ENCODE results near the gene NASP. TPM values are rescaled to one million over a fixed set of nuclear protein-coding genes. Genes with fewer than 3 reads are reported as not detected.

Gene NASP
- total RNA-seq, 1 experiment from 2014 or later = 437 TPM

DNA sequence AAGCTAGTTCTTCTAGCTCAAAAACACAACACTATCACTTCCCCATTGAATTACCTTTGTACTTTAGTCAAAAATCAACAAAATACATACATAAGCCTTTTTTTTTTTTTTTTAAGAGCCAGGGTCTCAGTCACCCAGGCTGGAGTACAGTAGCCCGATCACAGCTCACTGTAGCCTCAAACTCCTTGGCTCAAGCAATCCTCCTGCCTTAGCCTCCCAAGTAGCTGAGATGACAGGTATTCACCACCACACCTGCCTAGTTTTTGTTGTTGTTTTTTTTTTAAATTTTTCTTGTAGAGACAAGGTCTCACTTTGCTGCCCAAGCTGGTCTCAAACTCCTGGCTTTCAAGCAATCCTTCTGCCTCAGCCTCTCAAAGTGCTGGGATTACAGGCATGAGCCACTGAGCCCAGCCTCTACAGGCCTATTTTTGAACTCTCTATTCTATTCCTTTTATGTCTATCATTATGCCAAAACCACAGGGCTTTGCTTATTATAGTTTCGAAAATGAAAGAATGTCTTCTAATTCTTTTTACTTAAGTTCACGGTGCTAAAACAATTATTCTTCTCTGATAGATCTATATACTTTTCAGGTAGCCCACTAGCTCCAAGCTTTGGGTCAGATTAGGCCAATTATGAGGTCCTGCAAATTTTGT lies 72.9 kb downstream of the NASP start:
- Histone ChIP-seq H3K36me3 (peaks cover 87% of the 10 kb centered on the region), H3K4me3 (no peak overlapping the region), H3K27ac (no peak overlapping the region), H3K9me3 (replicated peaks) (no peaks in the 10 kb centered on the region), H3K4me1 (no peaks in the 10 kb centered on the region), H3K27me3 (no peaks in the 10 kb centered on the region)
- DNase-seq = no peak

DNA sequence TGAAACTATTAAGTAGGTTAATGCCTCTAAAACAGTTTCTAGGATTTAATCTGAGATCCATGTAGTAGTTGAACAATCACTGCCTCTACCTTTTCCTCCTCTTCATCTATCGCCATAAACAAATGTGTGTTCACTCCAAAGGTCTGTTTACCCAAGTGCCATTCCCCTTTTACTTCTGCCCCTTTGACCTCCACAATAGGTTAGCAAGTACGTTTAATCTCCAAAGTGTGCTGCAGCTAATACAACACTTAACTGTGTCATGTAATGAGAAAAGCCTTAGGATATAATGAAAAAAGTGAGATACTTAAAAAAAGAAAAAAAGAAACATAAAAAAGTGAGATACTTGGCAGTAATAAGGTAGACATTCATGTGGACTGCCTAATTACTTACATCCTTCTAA lies 74.3 kb downstream of the NASP start:
- no peak for DNase-seq
- Histone ChIP-seq H3K27me3 (no peaks in the 10 kb centered on the region), H3K9me3 (replicated peaks) (no peaks in the 10 kb centered on the region; the same call in 1 of the 2 replicates), H3K4me1 (no peaks in the 10 kb centered on the region), H3K27ac (no peak overlapping the region), H3K4me3 (no peak overlapping the region), H3K36me3 (peaks cover 75% of the 10 kb centered on the region)

DNA sequence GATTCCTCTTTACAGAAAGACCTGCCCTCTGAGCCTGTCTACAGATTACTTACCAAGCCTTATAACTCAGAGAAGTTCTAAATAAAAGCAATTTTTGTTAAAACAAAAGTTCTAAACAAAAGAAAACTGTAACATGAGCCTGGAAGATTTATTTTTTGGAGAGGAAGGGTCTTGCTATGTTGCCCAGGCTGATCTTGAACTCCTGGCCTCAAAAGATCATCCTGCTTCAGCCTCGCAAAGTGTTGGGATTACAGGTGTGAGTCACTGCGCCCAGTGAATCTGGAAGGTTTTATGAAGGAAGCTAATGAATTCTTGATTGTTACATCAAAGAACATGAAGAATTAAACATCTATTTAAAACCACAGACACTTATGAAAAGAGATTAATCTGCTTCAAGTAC lies 75.4 kb downstream of the NASP start:
- Histone ChIP-seq H3K36me3 (peaks cover 68% of the 10 kb centered on the region), H3K4me1 (no peaks in the 10 kb centered on the region), H3K27me3 (no peaks in the 10 kb centered on the region), H3K27ac (no peak overlapping the region), H3K4me3 (no peak overlapping the region), H3K9me3 (replicated peaks) (no peaks in the 10 kb centered on the region; the same call in 1 of the 2 replicates)
- DNase-seq = no peak

DNA sequence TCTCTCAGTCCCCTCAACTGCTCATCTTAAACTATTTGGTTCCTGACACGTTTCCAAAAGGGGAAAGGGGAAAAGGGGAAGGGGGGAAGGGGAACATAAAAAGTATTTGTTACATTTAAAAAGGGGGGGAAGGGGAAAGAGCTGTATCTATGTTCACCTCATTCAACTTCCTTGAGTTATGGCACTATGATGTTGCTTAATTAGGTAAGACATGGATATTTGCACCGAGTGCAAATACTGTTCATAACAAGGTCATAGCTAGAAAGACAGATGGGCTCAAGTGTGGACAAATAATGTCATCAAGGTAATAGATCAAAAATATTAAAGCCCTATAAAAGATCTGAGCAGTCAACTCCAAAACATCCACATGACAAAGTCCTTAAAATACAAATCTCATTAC lies 76.5 kb downstream of the NASP start:
- no peak for DNase-seq
- Histone ChIP-seq H3K4me1 (no peaks in the 10 kb centered on the region), H3K27ac (no peak overlapping the region), H3K27me3 (no peaks in the 10 kb centered on the region), H3K36me3 (peaks cover 57% of the 10 kb centered on the region), H3K4me3 (no peak overlapping the region), H3K9me3 (replicated peaks) (no peaks in the 10 kb centered on the region; the same call in 1 of the 2 replicates)

- no peak overlapping the region for H3K4me3 ChIP-seq
- H3K36me3 ChIP-seq = no peaks in the 10 kb centered on the region; the same call in 1 of the 2 replicates
- no peak for DNase-seq
- no peaks in the 10 kb centered on the region for H3K4me1 ChIP-seq
- no peak overlapping the region for H3K27ac ChIP-seq
- no peaks in the 10 kb centered on the region; the same call in 1 of the 2 replicates for H3K9me3 ChIP-seq (replicated peaks)
- H3K27me3 ChIP-seq = no peaks in the 10 kb centered on the region
Measured at GRCh38 chr1:45666836-45667235, 83.0 kb downstream of the NASP start.

DNA sequence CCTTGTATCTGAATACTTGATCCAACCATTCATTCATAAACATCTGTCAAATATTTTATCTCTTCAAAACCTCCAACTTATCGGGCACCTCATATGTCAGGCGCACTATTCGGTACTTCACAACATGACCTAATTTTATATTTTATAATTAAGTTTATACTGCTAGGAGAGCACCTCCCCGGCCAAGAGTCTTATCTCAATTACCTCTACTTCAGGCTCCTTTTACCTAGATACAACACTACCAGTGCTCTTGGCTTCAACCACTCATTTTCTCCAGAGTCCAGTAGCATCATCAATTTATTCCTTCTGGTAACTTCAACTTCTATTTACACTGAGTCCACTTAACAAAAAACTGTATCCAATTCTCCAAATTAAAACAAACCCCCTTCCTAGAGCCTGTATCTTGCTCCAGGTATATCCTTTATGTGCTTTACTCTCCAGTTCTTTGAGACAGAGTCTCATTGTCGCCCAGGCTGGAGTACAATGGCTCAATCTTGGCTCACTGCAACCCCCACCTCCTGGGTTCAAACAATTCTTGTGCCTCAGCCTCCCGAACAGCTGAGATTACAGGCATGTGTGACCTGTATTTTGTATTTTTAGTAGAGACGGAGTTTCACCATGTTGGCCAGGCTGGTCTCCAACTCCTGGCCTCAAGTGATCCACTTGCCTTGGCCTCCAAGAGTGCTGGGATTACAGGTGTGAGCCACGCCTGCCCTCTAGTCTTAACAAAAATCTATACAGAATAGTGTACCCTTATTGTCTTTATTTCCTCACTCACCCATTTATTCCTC lies 83.7 kb downstream of the NASP start:
- Histone ChIP-seq H3K36me3 (no peaks in the 10 kb centered on the region; the same call in 1 of the 2 replicates), H3K27ac (no peak overlapping the region), H3K4me1 (no peaks in the 10 kb centered on the region), H3K4me3 (no peak overlapping the region), H3K27me3 (no peaks in the 10 kb centered on the region), H3K9me3 (replicated peaks) (no peaks in the 10 kb centered on the region; the same call in 1 of the 2 replicates)
- DNase-seq = no peak

Other genes starting within 250 kb of the NASP start
- 28.7 and 30.0 TPM in 2 replicates for gene TOE1, start 243.9 kb upstream of the NASP start, total RNA-seq (2014; rRNA removed; shearing (Covaris generic))
- gene MUTYH, start 243.6 kb upstream of the NASP start, total RNA-seq (2014; rRNA removed; shearing (Covaris generic)) = 12.0 and 17.1 TPM in 2 replicates
- 4.3 and 6.2 TPM in 2 replicates for gene TESK2, start 92.9 kb upstream of the NASP start, total RNA-seq (2014; rRNA removed; shearing (Covaris generic))
- 1.8 and 2.3 TPM in 2 replicates for gene CCDC163, start 84.0 kb upstream of the NASP start, total RNA-seq (2014; rRNA removed; shearing (Covaris generic))
- 9.9 and 10.9 TPM in 2 replicates for gene MMACHC, start 83.7 kb upstream of the NASP start, total RNA-seq (2014; rRNA removed; shearing (Covaris generic))
- gene PRDX1, start 62.2 kb upstream of the NASP start, total RNA-seq (2014; rRNA removed; shearing (Covaris generic)) = 821 and 837 TPM in 2 replicates
- gene AKR1A1, start 33.2 kb upstream of the NASP start, total RNA-seq (2014; rRNA removed; shearing (Covaris generic)) = 60.6 and 64.6 TPM in 2 replicates
- 0.46 and 1.3 TPM in 2 replicates for gene CCDC17, start 40.0 kb downstream of the NASP start, total RNA-seq (2014; rRNA removed; shearing (Covaris generic))
- gene GPBP1L1, start 102.5 kb downstream of the NASP start, total RNA-seq (2014; rRNA removed; shearing (Covaris generic)) = 106 and 119 TPM in 2 replicates
- 47.6 and 50.6 TPM in 2 replicates for gene TMEM69, start 104.1 kb downstream of the NASP start, total RNA-seq (2014; rRNA removed; shearing (Covaris generic))
- gene IPP, start 166.6 kb downstream of the NASP start, total RNA-seq (2014; rRNA removed; shearing (Covaris generic)) = 10.0 and 11.4 TPM in 2 replicates
- 43.0 and 46.5 TPM in 2 replicates for gene MAST2, start 219.6 kb downstream of the NASP start, total RNA-seq (2014; rRNA removed; shearing (Covaris generic))